ENCODE measurements around the gene SLC22A31.

SLC22A31 gene

DNA sequence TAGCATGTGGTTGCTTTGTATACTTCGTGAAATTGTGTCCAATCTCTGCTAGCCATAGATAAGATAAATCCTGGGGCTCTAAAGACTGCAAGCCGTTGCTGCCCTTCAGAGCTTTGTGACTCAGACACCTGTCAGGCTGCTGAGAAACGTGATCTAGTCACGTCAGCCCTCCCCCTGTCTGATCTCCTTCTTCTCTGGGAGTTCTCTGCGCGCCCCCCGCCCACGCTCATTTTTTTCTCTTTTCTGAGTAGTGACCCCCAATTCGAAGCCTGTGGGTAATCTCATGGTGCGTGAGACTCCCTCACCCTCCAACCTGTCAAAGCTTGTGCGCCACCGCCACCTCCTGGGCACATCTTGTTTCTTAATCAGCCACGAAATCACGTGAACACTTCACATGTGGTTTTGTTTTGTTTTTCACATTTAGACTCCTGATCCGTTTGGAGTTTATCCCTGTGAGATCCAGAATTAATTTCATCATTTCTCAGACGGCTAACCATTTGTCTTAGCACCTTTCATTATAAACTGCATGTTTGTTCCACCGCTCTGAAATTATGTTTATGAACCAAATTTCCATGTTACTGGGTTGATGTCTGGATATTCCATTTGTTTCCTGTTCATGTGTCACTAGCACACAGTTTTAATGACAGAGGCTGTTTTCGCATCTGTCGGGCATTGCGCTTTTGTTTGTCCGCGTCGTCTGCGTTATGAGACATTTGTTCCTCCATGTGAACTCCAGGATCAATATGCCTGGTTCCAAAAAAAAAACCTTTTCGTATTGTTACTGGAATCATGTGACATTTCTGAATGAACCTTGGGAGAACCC lies 16.2 kb upstream of the SLC22A31 start:
- peak; percentile 68 for DNase-seq (ENCODE audit: low read depth)

DNA sequence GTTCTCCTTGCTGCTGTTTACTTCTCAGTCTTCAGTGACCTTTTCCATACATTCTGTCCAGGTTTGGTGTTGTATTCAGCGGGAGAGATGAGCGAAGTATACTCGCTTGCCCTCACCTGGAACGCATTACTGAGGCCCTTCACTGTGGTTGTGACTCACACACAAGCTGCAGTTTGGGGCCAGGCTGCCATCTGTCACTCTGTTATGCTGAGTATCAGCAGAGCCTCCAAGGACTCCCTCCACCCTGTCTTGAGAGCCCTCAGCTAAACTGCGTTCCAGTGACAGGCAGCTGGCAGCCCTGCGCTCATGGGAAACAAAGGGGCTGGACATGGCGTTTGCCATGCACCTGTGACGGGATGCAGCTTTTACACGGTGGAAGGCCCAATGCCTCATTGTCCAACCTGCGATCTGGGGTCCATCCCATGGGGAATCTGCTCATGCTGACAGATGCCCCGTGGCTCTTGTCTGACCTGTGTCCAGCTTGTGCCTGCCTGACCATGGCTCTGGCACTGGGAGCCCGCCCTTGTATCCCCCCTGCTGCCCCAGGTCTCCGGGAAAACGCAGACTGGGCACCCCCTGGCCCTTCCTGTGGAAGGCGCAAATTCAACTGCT lies 10.7 kb upstream of the SLC22A31 start:
- no peak for DNase-seq (ENCODE audit: low read depth)

DNA sequence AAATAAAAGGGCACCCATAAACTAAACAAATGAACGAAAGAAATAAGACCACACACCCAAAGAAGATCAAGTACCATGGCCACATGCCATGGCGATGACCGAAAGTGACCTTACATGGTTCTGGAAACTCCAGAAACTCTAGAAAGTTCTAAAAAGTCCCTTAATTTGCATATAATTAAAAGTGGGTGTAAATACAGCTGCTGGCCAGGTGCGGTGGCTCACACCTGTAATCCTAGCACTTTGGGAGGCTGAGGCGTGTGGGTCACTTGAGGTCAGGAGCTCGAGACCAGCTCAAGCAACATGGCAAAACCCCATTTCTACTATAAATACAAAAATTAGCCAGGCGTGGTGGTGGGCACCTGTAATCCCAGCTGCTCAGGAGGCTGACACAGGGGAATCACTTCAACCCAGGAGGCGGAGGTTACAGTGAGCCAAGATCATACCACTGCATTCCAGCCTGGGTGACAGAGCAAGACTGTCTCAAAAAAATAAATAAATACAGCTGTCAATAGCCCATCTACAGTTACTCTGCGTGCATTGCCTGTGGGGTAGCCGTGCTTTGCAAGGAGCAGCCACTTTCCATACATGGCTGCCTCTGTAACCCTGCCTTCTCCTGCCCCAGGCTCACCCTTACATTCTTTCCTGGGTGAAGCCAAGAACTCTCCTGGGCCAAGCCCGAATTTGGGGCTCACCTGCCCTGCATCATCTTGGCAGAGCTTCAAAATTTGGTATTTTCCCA lies 10.0 kb upstream of the SLC22A31 start:
- DNase-seq (ENCODE audit: low read depth), result no peak

DNA sequence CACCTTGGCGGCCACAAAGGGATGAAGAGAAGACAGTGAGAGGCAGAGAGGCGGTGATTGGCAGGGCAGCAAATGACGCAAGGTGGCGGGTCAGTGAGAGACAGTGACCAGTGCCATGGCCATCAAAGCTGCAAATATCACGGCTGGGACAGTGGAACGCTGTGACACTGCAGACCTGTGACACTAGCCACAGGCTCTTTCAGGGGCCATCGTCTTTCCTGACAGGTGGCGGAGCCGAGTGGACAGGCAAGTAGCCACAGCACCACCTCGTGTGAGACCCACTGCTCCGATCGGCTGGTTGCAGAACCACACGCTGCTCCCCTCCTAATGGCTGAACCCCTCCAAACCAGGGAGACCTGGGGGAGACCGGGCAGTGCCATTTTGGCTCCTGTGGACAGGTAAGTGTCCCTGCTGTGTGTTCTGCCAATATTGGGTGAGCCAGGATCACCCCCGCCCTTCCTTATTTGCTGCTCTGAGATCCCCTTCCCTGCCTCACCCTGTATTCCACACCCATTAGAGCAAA lies 9.2 kb upstream of the SLC22A31 start:
- DNase-seq (ENCODE audit: low read depth), result no peak

DNA sequence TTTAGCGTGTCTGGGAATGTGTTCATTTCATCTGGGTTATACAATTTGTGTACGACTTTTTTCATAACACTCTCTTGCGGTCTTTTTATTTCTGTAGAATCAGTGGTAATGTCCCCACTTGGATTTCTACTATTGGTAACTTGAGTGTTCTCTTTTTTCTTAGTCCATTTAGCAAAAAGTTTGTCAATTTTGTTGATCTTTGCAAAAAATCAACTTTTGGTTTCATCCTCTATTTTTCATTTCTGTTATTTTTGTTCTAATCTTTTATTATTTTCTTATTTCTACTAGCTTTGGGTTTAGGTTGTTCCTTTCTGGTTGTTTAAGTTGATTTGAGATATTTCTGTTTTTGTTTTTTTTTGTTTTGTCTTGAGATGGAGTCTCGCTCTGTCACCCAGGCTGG lies 7.7 kb upstream of the SLC22A31 start:
- no peak for DNase-seq (ENCODE audit: low read depth)

DNA sequence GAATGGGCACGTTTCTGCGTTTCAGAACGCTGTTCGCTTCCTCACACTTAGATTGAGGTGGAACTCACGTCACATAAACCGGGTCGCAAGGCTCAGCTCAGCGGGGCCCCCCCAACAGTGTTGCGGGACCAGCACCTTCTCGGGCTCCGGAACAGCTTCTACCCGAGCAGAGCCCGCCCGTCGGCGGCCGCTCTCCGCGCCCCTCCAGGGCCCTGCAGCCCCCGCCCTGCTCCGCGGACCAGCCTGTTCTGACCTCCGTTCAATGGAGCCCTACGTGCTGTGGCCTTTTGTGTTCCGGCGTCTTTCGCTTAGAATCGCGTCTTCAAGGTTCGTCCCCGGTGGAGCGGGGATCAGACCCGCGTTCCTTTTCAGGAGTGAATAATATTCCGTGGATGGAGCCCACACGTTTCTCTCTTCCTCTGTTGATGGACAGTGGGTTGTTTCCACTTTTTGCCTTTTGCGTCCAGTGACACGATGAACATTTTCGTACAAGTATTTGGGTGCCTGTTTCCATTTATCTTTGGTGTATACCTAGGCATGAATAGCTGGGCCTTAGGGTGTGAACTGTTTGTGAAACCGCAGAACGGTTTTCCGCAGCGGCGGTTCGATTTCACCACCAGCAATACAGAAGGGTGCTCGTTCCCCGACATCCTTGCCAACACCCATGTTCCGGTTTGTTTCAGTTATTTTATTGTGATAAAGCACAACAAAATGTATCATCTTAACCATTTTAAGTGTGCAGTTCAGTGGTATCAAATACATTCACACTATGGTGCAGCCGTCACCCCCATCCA lies 2.3 kb upstream of the SLC22A31 start:
- DNase-seq (ENCODE audit: low read depth), result no peak

DNA sequence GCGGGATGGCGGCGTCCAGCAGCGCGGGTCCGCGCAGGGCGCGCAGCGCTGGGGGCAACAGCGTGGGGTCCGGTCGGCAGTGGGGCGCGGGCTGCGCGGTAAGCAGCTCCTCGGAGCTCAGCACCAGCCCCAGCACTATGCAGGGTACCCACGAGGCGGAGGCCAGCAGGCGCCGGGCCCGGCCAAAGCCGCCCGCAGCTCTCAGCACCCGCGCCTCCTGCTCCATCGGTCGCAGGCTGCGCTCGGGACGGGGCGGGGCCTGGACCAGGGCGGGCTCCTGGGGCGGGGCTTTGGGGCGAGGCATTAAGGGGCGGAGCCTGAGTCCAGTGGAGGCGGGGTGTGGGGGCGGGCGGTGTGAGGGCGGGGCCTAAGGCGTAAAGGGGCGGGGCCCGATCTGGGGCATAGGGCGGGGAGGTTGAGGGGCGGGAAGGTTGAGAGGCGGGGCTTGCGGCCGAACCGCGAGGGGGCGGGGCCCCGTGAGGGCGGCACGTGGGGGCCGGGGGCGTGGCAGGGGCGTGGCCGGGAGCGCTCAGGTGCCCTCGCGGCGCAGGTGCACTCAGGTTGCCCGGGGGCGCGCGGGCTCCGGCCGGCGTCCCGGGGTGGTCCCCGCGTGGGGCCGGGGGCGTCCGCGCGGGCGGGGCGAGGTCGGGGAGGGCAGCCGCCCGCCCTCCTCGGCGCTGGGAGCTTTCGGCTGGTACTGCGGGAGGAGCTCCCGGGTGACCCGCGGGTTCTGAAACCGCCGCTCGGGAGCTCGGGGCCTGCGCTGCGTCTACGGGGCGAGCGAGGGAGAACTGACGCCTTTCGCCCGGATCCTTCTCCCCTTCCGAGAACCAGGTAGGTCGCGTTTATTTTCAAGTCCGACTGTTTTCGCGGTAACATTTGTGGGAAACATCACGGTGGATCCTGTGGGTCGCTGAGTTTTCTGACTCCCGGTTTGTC lies 1.4 kb upstream of the SLC22A31 start:
- DNase-seq (ENCODE audit: low read depth), result peak; percentile 57

DNA sequence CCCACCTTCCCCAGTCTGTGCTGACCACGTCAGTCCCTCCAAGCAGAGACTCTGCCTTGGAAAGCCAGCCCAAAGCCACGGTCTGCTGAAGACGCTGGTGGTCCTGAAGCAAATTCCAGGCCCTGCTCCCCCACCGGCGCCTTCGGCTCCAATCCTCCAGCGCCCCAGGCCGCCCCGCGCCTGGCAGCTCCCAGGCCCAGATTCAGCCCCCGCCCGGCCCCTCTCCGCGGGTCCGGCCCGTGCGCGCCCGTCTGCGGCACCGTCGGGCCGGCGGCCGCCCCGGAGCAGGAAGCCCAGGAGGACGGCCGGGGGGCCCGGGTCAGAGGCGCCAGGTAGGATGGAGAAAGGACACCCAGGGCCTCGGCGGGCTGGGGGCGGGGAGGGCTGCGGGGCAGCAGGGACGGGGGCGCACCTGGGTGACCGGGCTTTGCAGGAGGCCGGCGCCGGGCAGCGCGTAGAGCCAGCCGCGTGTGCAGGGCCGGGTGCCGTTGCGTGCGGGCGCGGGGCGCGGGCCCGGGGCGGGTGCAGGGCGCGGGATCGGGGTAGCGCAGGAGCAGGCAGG lies 594 bp upstream of the SLC22A31 start:
- no peak for DNase-seq (ENCODE audit: low read depth)

DNA sequence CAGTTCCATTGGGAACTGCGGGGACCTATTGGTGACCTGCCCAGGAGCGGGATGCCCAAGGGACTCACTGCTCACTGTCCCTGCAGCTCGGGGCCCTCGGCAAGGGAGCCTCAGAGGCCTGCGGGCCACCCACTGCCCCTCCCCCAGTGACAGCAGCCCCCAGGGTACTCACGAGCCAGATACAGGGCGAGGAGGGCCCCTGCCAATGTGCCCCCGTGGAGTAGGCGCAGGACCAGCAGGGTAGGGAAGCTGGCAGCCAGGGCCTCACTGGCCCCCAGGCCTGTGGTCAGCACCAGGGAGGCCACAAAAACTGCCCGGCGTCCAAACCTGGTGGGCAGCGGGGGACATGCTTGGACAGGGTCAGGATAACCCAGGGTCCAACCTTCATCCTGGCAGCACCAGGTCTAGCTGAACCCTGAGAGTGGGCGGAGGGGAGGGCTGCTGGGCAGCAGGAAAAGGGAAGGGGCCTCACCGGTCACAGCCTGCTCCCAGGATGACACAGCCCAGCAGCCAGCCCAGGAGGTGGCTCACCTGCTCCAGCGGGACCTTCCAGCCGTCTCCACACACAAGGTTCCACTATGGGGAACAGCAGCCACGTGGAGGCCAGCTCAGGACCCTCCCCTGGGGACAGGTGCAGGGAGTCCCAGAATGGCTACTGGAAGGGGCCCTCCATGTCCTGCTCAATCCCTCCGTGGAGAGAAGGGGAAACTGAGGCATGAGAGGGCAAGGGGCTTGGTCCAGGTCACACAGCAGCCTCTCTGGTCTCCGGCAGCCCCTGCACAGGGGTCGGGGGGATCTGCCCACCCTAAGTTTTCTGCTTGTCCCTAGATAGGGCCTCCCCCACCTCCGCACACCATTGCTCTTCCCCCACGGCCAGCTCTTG lies 855 bp downstream of the SLC22A31 start:
- DNase-seq (ENCODE audit: low read depth), result no peak

DNA sequence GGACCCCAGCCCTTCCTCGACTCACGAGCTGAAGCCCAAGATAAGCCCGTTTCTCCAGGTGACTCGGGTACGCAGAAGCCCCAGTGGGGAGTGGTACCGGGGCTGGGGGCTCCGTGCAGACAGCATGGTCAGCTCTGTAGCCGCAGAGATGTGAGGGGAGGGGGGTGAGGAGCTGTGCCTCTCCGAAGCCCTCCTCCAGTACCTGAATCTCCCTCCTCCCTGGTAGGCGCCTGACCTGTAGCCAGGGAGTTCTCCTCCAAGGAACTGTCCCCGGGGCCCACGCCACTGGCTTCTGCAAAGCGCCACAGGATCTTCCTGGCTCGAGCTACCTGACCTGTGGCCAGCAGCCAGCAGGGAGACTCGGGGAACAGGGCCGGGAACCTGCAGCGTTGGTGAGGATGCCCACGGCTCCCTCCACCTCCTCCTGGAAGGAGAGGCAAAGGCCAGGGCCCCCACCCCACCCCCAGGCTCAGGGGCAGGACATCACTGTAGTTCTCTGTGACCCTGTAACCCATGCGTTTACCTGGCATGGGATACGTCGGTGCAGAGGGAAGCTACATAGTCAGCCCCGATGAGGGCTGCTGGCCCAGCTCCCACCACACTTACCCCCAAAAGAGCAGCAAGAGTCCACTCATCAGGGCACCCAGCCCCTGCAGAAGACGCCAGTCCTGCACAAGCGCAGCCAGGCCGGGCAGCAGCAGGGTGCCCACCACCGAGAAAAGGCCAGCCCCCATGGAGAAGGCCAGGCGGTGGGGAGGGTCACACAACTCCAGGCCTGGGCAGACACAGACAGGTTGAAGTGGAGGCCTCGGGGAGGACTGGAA lies 1.7 kb downstream of the SLC22A31 start:
- no peak for DNase-seq (ENCODE audit: low read depth)

DNA sequence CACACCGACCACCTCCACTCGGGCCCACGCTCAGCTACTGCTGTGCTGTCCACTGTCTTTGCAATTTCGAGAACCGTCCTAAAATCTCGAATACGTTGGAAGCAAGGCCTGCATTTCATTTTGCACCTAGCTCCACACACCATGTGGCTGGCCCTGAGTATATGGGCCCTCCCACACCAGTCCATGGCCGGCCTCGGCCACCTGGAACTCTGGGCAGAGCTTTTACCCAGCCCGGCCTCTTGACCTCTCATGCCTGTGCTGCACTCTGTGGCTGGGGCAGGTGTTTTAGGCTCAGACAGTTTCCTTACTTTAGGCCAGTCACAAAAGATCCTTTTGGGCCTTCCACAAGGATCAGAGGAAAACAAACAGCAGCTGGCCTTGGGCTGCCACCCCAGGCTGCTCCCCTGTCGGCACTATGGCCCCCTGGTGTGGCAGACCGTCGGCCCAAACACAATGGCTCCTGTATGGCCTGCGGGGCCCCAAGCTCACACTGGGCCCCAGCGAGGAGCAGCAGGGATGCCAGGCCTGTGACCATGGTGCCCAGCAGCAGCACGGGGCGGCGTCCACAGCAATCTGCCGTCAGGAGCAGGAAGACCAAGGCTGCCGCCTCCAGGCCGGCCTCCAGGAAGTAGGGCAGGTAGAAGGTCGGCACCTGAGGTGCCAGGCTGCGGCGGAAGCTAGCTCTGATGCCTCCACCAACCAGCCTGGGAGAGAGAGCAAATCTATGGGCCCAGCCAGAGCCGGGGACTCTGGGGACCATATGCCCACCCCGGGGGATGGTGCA lies 2.5 kb downstream of the SLC22A31 start:
- no peak for DNase-seq (ENCODE audit: low read depth)

DNA sequence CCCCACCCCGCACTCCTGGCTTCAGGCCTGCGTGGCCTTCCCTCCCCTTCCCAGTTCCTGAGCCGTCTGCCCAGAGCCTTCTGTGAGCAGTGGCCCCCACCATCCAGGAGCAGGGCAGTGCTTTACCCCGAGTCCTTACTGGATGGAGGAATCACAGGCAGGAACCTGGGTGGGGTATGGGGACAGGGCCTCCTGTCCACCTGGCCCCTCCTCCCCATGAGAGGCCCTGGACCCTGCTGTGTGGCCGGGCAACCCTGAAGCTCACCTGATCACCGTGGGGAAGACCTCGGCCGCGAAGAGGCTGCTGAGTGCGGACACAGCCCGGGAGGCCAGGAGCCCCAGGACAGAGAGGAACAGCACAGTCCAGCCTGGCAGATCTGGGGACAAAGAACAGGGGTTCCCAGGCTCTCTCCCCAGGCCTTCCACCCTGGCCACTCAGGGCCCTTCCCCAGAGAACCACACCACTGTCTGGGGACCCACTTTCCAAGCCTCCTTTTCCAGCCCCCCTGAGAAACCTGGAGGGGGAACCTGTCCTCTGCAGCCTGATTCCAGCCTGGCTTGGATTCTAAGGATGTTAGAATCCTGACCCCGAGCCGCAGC lies 3.2 kb downstream of the SLC22A31 start:
- no peak for DNase-seq (ENCODE audit: low read depth)

DNA sequence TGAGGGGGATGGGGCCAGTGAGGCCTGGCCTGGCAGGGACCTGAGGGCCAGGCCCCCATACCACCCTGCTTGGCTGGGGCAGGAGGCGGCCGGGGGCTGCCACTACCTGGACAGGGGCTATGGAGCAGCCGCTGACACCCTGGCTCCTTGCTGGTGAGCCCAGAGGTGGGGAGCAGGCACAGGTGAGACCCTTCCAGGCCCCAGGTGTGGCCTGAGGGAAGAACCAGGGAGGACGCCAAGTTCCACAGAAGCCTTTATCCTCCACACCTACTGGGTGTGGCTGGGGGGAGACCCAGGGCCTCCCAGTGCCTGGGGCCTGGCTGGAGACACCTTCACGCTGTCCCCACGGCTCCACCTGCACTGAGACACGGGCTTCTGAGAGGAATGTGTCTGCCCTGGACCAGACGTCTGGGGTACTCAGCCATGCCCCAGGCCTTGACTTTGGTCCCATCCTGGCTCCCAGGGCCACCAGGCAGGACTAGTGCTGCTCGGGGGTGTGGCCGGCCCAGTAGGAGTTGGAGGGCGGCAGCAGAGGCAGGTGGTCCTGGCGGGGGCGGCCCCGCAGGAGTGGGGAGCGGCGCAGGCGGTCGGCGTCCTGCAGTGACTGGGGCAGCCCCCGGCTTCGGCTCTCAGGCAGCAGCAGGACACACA lies 4.7 kb downstream of the SLC22A31 start:
- DNase-seq (ENCODE audit: low read depth), result no peak

DNA sequence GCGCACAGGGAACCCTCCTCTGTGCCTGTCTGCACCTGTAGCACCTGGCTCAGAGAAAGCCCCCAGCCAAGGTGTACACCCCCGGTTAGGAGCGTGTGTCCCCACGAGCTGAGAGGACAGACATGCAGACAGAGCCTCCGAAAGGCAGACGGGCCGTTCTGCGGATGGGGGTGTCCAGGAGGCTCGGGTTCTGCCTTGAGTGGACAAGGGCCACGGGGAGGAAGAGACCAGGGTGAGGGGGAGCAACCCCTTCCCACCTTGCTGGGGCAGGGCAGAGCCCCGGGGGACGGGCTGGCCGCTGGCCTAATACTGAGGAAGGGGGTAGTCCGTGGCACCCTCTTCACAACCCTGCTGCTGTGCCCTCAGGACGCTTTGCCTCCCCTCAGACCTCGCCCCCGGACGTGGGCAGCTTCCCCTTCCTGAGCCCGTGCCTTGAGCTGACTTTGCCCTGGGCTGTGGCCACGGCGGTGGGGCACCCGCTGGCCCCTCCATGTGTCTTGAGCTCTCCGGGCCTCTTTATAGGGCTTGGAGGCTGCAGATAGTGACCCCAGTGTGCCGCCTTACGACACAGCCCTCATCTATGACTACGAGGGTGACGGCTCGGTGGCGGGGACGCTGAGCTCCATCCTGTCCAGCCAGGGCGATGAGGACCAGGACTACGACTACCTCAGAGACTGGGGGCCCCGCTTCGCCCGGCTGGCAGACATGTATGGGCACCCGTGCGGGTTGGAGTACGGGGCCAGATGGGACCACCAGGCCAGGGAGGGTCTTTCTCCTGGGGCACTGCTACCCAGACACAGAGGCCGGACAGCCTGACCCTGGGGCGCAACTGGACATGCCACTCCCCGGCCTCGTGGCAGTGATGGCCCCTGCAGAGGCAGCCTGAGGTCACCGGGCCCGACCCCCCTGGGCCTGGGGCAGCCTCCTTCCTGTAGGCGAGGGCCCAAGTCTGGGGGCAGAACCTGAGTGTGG lies 5.7 kb downstream of the SLC22A31 start:
- no peak for DNase-seq (ENCODE audit: low read depth)

DNA sequence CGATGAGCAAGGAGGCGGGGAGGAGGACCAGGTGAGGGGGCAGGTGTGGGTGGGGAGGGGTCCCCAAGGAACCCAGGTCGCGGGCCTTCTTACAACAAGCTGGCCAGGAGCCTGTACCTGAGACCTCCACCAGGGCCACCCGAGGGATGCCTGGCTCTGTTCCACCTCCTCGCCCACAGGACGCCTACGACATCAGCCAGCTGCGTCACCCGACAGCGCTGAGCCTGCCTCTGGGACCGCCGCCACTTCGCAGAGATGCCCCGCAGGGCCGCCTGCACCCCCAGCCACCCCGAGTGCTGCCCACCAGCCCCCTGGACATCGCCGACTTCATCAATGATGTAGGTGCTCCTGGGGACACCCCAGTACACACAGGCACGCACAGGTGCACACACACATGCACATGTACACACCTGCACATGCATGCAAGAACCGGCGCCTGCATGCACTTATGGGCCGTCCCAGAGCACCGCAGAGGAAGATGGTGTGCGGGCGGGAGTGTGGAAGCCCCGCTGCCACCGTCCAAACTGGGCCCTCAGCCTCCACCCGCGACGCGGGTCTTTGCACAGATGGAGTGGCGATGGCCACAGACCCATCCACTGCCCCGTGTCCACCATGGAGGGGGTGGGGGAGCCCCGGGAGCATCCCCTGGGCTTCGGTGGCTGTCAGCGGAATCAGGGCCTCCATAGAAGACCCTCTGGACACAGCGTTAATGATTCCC lies 6.6 kb downstream of the SLC22A31 start:
- no peak for DNase-seq (ENCODE audit: low read depth)
